NCI-H2171 treated with DMSO at 0.1 percent for 48 hours (cell line): ENCODE measurements around the gene P2RX2.

Experiments used
- DNase-seq: peaks from one replicate; lab custom pipeline; 2025; lab: John Stamatoyannopoulos, UW

The P2RX2 gene

DNA sequence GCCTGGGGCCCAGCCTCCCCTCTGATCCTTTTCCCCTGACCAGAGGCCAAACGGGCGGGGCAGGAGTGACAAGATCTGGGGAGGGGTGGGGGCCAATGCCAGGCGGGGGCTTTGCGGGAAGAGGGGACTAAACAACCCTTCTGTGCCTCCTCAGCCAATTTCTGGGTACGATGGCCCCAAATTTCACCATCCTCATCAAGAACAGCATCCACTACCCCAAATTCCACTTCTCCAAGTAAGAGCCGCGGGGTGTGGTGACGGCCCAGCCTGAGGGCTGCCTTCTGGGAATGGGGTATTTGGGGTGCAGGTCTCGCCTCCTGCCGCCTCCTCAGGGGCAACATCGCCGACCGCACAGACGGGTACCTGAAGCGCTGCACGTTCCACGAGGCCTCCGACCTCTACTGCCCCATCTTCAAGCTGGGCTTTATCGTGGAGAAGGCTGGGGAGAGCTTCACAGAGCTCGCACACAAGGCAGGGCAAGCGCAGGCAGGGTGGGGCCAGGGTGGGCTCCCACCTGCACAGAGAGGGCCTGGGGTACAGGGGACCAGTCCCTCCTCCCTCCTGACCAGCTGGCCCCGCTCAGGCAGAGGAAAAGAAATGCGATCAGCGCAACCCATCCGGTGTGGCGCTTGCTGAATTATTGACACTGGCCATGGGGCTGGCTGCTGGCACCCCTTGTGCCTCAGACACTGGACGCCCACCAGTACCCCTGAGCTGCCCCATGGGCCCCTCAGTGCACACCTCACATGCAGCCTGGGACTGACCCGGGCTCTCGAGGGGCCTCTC, 1.7 kb downstream of the P2RX2 start:
- DNase-seq, result no peak

DNA sequence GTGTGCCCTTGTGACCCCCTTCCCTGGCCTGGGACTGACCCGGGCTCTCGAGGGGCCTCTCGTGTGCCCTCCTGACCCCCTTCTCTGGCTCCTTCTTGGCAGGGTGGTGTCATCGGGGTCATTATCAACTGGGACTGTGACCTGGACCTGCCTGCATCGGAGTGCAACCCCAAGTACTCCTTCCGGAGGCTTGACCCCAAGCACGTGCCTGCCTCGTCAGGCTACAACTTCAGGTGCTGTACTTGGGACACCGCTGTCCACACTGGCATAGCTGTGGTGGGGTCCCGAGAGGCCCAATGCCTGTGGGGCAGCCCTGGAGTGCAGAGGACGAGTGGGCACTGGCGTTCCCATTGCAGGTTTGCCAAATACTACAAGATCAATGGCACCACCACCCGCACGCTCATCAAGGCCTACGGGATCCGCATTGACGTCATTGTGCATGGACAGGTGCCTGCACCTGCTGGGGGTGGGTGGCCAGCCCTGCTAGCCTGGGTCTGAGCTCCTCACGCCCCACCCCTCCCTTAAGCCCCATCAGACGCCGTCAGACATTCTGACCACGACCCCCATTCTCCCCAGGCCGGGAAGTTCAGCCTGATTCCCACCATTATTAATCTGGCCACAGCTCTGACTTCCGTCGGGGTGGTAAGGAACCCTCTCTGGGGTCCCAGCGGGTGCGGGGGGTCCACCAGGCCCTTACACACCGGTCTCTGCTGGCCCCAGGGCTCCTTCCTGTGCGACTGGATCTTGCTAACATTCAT, 2.5 kb downstream of the P2RX2 start:
- no peak for DNase-seq

GRCh38 chr12:132621657-132622435, 3.3 kb downstream of the P2RX2 start:
- DNase-seq, result no peak

- DNase-seq, result no peak
These were observed 4.0 kb downstream of the P2RX2 start for GRCh38 chr12:132622437-132623071.

DNA sequence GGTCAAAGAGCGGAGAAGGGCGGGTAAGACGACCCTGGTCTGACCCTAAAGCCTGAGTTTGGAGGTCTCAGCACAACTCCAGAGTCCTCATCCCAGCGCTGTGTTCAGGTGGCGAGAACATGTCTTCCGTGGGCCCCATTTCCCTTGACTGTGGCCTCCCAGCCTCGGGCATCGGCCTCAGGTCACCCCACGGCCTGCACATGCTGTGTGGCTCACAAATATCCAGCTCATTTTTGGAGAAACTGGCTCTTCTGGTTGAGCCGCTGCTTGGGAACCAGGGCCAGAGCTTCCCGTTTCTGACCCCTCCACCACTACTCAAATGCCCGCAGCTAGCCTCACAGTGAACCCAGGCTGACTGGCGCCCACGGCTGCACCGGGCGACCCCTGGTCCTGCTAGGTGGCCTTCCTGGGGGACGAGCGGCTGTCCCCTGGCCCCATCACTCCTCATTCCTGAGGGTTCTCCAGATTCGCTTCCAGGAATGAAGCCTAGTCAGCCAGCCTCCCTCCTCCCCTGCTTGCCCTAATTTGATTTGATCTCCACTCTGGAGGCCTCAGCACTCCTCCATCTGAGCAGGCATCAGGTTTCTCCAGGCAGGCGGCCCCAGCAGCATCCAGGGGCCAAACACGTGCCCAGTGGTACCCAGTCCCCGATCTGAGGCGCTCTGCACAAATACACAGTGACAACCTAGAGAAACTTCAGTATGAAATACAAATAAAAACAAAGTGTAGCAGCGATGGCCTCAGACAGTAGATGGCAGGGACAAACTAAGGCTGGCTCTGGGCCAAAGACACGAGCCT, 4.7 kb downstream of the P2RX2 start:
- DNase-seq, result peak; percentile 73

DNA sequence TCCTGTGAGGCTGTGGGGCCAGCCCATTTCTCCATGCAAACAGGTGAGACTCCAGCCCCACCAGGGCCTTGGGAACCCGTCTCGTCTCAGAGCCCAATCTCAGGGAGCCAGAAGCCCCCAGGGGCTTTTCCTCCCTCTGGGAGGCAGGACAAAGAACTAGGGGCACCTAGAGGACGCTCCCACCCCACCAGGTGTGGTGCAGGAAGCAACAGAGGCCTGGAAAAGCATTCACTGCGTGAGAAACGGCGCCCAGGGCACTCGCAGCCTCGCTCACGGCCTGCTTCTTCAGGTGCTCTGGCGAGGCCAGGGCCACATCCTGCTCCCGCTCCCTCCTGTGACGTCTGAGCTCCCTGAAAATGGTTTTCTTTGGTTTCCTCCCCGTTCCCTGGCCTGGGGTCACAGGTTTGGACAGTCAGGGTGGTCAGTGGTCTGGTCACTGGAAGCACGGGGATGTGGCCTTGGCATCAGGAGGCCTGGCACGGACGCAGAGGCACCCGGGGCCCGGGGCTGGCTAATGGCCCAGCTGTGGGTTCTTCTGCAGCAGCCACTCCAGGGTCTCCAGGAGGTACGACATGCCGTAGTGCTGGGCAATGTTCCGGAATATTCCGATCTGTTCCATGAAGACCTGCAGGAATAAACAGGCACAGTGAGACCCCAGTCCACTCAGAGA, 5.7 kb downstream of the P2RX2 start:
- DNase-seq, result no peak

GRCh38 chr12:132624910-132625630, 6.5 kb downstream of the P2RX2 start:
- no peak for DNase-seq

- no peak for DNase-seq
These were observed 7.3 kb downstream of the P2RX2 start for GRCh38 chr12:132625731-132626430.

DNA sequence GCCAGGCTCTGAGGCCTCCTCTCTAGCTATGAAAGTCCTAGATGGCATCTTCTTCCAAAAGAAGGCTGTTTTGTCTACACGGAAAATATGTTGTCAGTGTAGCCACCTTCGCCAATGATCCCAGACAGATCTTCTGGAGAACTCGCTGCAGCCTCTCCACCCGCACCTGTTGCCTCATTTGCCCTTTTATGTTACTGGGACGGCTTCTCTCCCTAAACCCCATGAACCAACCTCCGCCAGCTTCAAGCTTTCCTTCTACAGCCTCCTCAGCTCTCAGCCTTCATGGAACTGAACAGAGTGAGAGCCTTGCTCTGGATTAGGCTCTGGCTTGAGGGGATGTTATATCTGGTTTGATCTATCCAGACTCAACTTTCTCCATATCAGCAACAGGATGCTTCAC, 10.8 kb downstream of the P2RX2 start:
- no peak for DNase-seq

- no peak for DNase-seq
These were observed 12.1 kb downstream of the P2RX2 start for GRCh38 chr12:132630672-132631071.

DNA sequence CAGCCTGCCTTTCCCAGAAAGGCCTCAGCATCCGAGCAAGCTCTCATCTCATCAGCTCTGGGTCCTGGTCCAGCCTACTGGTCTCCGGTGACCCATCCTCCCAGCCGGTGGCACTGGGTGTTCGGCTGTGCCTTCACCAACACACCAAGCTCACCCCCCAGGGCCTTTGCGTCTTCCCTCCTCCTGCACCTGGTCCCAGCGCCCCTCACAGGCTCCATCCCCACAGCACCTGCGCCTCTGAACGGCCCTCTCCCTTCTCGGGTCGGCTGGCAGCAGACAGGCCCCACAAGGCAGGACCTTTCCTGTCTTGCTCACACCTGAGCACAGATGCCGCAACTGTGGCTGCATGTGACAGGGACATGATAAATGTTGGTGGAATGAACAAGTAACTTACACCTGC, 13.1 kb downstream of the P2RX2 start:
- no peak for DNase-seq

DNA sequence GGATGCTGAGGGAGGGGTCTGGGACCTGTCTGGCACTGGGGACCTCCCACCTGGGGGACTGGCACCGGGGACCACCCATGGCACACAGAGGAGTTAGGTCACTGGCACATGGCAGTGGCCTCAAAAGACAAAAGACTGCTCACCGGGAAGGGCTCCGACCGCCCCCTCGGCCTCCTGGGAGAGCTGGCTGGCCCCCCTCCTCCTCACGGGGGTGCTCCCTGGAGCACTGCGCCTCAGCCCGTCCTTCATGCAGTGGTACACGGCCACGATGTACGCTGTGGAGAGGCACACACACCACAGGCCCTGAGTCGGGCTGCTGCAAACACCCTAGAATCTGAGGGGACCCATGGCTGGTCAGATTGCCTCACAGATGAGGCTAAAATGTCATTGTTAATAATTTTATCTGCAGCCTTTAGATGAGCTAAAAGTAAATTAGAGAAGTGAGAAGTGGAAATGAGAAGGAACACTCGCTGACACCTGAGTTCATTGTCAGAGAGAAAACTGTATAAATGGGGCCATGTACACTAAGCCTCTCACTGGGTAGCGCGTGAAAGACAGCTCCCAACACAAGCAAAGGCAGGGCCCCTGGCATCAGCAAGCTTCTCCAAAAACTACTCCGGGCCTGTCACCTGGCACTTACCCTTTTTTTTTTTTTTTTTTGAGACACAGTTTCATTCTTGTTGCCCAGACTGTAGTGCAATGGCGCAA, 14.1 kb downstream of the P2RX2 start:
- DNase-seq, result no peak

- DNase-seq, result no peak
These were observed 14.8 kb downstream of the P2RX2 start for GRCh38 chr12:132633398-132633797.

DNA sequence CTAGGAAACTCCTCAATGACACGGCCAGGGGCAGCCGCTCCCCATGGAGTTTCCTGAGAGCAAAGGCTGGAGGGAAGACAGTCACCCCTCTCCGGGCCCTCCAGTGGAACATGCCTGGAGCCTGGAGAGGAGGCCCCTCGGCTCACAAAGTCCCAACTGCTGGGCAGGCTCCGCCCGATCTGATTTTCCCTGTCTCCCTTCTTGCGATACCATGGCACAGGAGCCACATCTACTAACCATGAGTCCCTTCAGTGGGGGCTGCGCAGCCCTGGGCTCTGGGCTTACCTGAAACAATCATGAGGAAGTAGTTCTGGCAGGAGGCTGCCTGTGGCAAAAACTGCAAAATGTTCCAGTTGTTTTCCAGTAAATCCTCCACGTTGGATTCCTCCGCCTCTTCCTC, 15.3 kb downstream of the P2RX2 start:
- DNase-seq, result no peak

GRCh38 chr12:132634411-132634990, 15.9 kb downstream of the P2RX2 start:
- no peak for DNase-seq

GRCh38 chr12:132635076-132635955, 16.7 kb downstream of the P2RX2 start:
- DNase-seq, result no peak

- DNase-seq, result no peak
These were observed 19.2 kb downstream of the P2RX2 start for GRCh38 chr12:132637811-132638210.
